ENCODE data around the gene CEP350. TPM values are rescaled to one million over a fixed set of nuclear protein-coding genes. Genes with fewer than 3 reads are reported as not detected.

The CEP350 gene
- total RNA-seq, 1 experiment from 2014 or later, result 27.6 TPM

GRCh38 chr1:179968994-179969919, 14.6 kb downstream of the CEP350 start:
- POLR2A ChIA-PET, result no interaction called here
- Histone ChIP-seq H3K4me3 (replicated peaks in 1 of 2; ENCODE audit: low read depth in 1 of 2, low read length in 2 of 2) (no peak overlapping the region), H3K4me2 (ENCODE audit: low read length) (no peak overlapping the region), H3K79me2 (ENCODE audit: insufficient read depth, low read length) (peaks cover 83% of the 10 kb centered on the region), H3K9me2 (ENCODE audit: insufficient read depth) (no peaks in the 10 kb centered on the region), H3K27ac (ENCODE audit: low read depth, low read length) (no peak overlapping the region), H4K20me1 (ENCODE audit: insufficient read depth) (no peaks in the 10 kb centered on the region), H3K27me3 (ENCODE audit: insufficient read depth, low read length) (no peaks in the 10 kb centered on the region), H3K36me3 (ENCODE audit: control insufficient read depth in 1 of 2, insufficient read depth in 2 of 2, low read length in 2 of 2) (no peaks in the 10 kb centered on the region), H2AFZ (ENCODE audit: low read depth, low read length, poor library complexity, severe bottlenecking) (no peak overlapping the region), H3K4me1 (ENCODE audit: control insufficient read depth in 1 of 2, insufficient read depth in 2 of 2, low read length in 2 of 2) (no peaks in the 10 kb centered on the region), H3K9me3 (ENCODE audit: control insufficient read depth in 1 of 2, insufficient read depth in 1 of 2, low read depth in 1 of 2, low read length in 2 of 2) (no peaks in the 10 kb centered on the region; a peak in 1 of 4 replicates), H3K9ac (ENCODE audit: low read length) (no peak overlapping the region)
- no peak for DNase-seq (ENCODE audit: low read depth, low spot score)
- no TSS peak for BruUV-seq (replicated peaks)
- RAD21 ChIA-PET (ENCODE audit: low non-redundant PET in 1 of 2, low total read pairs in 2 of 2, uncharacterized antibody in 2 of 2, unreplicated experiment in 2 of 2), result no interaction called here
- no peak for ATAC-seq
- intact Hi-C loops (cut with micrococcal nuclease), result no loop called here
- CTCF ChIA-PET, result no interaction called here
- no peak for TF ChIP-seq CEBPB (IDR thresholded peaks at IDR 0.05; ENCODE audit: low read depth)

GRCh38 chr1:179969962-179970361, 15.4 kb downstream of the CEP350 start:
- Histone ChIP-seq H3K27ac (ENCODE audit: low read depth, low read length) (no peak overlapping the region), H3K36me3 (ENCODE audit: control insufficient read depth in 1 of 2, insufficient read depth in 2 of 2, low read length in 2 of 2) (no peaks in the 10 kb centered on the region), H3K4me1 (ENCODE audit: control insufficient read depth in 1 of 2, insufficient read depth in 2 of 2, low read length in 2 of 2) (no peaks in the 10 kb centered on the region), H3K27me3 (ENCODE audit: insufficient read depth, low read length) (no peaks in the 10 kb centered on the region), H3K9ac (ENCODE audit: low read length) (no peak overlapping the region), H3K79me2 (ENCODE audit: insufficient read depth, low read length) (peaks cover 83% of the 10 kb centered on the region), H3K9me2 (ENCODE audit: insufficient read depth) (no peaks in the 10 kb centered on the region), H3K4me2 (ENCODE audit: low read length) (no peak overlapping the region), H3K9me3 (ENCODE audit: control insufficient read depth in 1 of 2, insufficient read depth in 1 of 2, low read depth in 1 of 2, low read length in 2 of 2) (no peaks in the 10 kb centered on the region; a peak in 1 of 4 replicates), H3K4me3 (replicated peaks in 1 of 2; ENCODE audit: low read depth in 1 of 2, low read length in 2 of 2) (no peak overlapping the region), H2AFZ (ENCODE audit: low read depth, low read length, poor library complexity, severe bottlenecking) (no peak overlapping the region), H4K20me1 (ENCODE audit: insufficient read depth) (no peaks in the 10 kb centered on the region)
- ChIA-PET POLR2A (no interaction called here), CTCF (no interaction called here), RAD21 (ENCODE audit: low non-redundant PET in 1 of 2, low total read pairs in 2 of 2, uncharacterized antibody in 2 of 2, unreplicated experiment in 2 of 2) (no interaction called here)
- ATAC-seq (no peak), DNase-seq (ENCODE audit: low read depth, low spot score) (no peak)
- intact Hi-C loops (cut with micrococcal nuclease), result no loop called here
- BruUV-seq (replicated peaks), result no TSS peak
- TF ChIP-seq SIN3A (IDR thresholded peaks at IDR 0.05; ENCODE audit: low read depth) (no peak), CEBPB (IDR thresholded peaks at IDR 0.05; ENCODE audit: low read depth) (no peak), ELF1 (IDR thresholded peaks at IDR 0.05; ENCODE audit: borderline replicate concordance, low read depth) (no peak), CBX3 (IDR thresholded peaks at IDR 0.05; ENCODE audit: low read depth) (no peak), REST (IDR thresholded peaks at IDR 0.05; ENCODE audit: low read depth) (no peak), SRF (IDR thresholded peaks at IDR 0.05; ENCODE audit: low read depth) (no peak), MAX (IDR thresholded peaks at IDR 0.05) (no peak), CTCF (IDR thresholded peaks at IDR 0.05 in 2 of 3, conservative IDR thresholded peaks at IDR 0.05 in 1 of 3; ENCODE audit: borderline replicate concordance in 1 of 3, insufficient read depth in 1 of 3, low read depth in 2 of 3, low read length in 2 of 3) (no peak), SP1 (IDR thresholded peaks at IDR 0.05; ENCODE audit: low read depth) (no peak)

Measured in HCT116 (cell line).